HG03066 (cell line): ENCODE results near the gene AP1M2.

Experiments used
- ATAC-seq: cut with Tn5 transposase; IDR thresholded peaks from one replicate; pipeline ENCODE4 v1.9.1; 2021; ENCODE audit warnings: low read depth; ENCODE audit not compliant: unreplicated experiment

Gene AP1M2

GRCh38 chr19:10587022-10587838 lies at the start of gene AP1M2:
Gene AP1M2 (minus strand): TSS chr19:10587312. CDS start chr19:10587231, 81 bp downstream.
- no peak for ATAC-seq

GRCh38 chr19:10636304-10636972 lies 49.3 kb upstream of the AP1M2 start:
- ATAC-seq, result no peak

GRCh38 chr19:10634963-10635362 lies 47.9 kb upstream of the AP1M2 start:
- no peak for ATAC-seq

DNA sequence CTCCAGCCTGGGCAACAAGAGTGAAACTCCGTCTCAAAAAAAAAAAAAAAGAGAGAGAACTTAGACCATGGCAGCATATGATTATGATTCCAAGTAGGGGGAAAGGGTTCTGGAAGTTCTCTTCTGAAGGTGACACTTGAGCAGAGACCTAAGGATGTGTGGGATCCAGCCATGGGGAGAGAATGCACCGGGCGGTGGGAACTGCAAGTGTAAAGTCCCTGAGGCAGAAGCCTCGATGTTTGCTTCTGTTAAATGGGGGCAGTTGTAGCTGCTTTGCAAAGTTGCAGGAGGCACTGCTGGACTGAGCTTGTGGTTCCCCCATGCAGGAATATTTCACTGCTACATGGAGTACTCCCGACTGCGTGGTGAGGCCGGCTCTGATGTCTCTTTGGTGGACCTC lies 47.3 kb upstream of the AP1M2 start:
- ATAC-seq, result no peak

DNA sequence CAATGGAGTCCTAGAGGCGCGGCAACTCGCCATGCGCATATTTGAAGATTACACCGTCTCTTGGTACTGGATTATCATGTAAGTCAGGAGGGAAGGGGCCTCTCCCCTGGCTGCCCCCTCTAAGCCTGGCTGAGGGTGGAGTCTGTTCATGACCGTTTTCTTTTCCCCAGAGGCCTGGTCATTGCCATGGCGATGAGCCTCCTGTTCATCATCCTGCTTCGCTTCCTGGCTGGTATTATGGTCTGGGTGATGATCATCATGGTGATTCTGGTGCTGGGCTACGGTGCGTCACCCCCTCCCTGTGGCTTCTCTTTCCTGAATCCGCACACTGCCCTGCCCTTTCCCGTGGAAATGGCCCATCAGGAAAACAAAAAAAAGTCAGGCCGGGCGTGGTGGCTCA lies 44.8 kb upstream of the AP1M2 start:
- no peak for ATAC-seq

GRCh38 chr19:10625762-10626138 lies 38.6 kb upstream of the AP1M2 start:
- ATAC-seq, result no peak

DNA sequence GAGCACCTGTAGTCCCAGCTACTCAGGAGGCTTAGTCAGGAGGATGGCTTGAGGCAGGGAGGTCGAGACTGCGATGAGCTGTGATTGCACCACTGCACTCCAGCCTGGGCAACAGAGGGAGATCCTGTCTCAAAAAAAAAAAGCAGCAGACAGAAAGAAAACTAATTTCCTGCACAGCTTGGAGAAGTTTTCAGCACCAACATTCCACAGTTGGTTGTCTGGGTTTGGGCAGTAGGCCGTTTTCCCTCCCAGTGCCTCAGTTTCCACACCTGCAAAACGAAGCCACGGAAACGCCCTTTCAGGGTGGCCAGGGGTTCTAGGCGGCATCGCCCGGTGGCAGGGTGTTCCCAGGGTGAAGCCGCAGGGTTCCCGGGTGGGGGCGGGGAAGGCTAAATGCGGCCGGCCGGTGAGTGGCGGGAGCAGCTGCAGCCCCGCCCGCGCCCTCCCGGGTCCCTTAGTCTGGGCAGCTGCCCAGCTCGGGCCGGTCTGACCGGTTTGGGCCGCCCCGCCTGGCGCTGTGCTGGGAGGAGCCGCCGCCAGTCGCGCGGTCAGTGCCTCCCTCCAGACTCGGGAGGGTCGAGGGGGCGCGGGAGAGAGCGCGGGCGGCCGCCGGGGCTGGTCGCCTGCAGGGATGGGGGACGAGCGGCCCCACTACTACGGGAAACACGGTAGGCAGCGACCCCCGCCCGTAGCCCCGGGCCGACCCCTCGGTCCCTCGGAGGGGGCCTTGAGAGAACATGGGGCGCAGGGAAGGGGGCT lies 38.1 kb upstream of the AP1M2 start, which contains the start of gene SLC44A2:
TSS of gene SLC44A2 (plus strand) at position 551 of the 759 bp plus-strand sequence. CDS start at position 632, 81 bp downstream.
- ATAC-seq, result no peak

GRCh38 chr19:10624585-10624984 lies 37.5 kb upstream of the AP1M2 start:
- no peak for ATAC-seq

DNA sequence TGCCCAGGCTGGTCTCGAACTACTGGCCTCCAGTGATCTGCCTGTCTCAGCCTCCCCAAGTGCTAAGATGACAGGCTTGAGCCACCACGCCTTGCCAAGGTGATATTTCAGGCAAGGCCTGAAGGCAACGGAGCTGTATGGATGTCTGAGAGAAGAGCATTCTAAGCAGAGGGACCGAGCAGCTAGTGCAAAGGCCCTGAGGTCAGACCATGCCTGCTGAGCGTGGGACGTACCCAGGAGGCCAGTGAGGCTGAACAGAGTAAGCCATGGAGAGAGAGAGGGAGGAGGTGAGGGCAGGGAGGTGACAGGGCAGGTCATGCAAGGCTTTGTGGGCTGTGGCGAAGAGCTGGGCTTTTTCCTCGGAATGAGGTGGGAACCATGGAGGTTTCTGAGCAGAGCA lies 34.9 kb upstream of the AP1M2 start:
- ATAC-seq, result no peak

- no peak for ATAC-seq
Measured at GRCh38 chr19:10620786-10621185, 33.7 kb upstream of the AP1M2 start.

DNA sequence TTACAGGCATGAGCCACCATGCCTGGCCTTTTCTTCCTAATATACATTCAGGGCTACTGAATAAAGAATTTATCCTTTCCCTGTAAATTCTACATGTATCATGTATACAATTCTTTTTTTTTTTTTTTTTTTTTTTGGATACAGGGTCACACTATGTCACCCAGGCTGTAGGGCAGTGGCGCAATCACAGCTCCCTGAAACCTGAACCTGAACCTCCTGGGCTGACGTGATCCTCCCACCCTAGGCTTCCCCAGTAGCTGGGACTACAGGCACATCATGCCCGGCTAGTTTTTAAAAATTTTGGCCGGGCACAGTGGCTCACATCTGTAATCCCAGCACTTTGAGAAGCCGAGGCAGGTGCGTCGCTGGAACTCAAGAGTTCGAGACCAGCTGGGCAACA lies 31.7 kb upstream of the AP1M2 start:
- ATAC-seq, result no peak

DNA sequence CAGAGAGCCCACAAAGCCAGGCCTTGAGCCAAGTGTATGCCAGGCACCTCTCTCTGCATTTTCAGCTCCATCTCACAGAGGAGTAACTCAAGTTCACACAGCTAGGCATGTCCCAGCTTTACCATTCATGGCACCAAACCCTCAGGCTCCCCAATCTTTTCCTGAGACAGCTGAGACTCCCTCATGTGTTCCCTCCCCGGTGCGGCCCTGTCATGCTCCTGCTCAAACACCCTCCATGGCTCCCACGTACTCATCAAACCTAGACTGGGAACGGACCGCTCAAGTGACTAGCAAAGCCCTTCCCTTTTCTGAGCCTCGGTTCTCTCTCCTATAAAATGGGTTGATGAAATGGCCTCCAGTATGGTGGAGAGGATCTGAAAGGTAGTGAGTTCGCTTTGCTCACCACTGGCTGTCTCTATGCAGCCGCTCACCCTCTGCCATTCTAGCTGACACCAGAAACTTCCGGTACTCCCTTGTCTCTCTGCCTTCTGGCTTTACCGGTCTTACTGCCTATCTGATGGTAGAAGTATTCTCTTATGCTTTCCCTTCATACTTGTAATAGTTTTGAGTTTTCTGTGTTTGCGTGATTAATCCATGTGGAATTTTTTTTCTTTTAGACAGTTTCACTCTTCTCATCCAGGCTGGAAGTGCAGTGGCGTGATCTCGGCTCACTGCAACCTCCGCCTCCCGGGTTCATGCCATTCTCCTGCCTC lies 30.5 kb upstream of the AP1M2 start:
- ATAC-seq, result no peak

DNA sequence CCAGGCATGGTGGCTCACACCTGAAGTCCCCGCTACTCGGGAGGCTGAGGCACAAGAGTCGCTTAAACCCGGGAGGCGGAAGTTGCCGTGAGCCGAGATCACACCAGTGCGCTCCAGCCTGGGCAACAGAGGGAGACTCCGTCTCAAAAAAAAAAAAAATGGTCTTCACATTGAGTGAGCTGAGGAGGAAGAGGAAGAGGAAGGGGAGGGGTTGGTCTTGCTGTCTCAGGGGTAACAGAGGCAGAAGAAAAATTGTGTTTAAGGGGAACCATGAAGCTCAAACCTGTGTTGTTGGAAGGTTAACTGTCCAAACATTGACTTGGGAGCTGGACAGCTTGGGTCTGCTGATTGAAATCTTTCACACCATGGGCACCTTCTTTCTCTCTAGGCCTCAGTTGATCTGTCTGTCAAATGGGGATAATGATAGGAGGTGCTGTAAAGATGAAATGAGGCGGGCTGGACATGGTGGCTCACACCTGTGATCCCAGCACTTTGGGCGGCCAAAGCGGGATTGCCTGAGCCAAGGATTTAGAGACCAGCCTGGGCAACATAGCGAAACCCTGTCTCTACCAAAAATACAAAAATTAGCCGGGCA lies 28.4 kb upstream of the AP1M2 start:
- ATAC-seq, result no peak

GRCh38 chr19:10612499-10613119 lies 25.5 kb upstream of the AP1M2 start:
- no peak for ATAC-seq

DNA sequence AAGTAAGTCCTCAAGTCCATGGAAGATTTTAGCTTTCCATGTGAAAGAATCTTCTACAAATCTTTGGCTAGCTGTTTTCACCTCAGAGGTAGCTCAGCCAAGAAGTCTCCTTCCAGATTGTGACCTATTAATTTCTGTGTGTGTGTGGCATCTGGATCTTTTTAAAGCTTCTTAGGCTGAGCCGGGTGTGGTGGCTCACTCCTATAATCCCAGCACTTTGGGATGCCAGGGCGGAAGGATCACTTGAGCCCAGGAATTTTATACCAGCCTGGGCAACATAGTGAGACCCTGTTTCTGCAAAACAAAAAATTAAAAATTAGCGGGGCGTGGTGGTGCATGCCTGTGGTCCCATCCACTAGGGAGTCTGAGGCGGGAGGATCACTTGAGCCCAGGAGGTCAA lies 24.8 kb upstream of the AP1M2 start:
- ATAC-seq, result no peak

- ATAC-seq, result no peak
Measured at GRCh38 chr19:10604460-10604980, 17.4 kb upstream of the AP1M2 start.

DNA sequence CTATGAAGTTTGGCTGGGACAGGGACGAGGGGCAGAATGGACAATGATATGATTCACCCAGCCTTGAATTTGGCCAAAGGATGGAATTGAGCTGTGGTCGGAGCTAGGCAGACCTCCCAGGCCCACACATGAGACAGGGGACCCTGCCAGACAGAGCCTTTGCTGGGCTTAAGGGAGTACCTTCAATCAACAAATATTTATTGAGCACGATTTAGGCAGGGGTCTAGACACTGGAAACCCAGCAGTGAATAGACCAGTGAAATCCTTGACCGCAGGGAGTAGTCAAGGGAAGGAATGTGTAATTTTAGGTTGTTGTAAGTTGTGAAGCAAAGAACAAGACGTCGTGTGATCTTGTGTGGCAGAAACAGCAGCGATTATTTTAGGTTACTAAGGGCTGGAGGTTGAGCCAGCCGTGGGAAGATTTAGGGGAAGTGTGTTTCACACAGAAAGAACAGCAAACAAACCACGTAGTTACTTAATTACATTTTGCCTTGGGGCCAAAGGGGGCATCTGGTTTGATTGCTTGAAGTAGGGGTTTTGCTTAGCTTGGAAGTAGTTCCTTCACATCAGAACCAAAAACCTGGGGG lies 16.9 kb upstream of the AP1M2 start:
- ATAC-seq, result no peak

DNA sequence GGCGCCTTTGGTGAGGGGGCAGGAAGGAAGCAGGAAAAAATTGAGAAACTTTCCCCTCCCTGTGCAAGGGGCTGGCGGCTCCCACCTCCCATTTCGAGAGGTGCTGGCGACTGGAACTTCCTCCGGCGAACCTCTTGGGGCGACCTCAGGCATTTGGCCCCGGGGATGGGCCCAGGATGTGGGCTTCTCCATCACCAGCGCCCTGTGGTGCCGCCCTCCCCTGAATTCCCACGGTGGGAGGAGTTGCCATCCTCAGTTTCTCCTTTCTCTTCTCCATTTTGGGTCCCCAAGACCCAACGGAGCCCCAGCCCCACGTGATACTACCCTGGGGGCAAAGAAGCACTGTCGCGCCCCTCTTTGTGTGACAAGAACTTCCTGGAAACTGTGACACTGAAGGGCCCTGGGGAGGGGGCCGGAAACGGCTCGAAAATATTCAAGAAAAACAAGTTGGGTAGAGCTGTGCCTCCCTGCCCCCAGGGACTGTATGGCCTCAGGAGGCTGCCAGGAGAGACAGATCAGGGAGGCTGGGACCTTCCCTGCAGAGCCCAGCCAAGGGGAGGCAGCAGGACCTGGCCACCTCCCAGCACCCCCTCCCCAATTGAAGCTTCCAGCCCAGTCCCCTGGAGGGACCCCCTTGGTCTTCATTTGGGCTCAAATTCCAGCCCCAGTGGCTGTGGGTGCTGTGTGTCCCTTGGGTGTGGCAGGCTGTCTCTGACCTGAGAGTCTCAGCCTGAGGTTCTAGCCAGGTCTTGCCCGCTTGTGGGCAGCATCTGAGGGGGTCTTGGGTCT lies 16.2 kb upstream of the AP1M2 start:
- no peak for ATAC-seq
